Measurements from ENCODE around the gene CARNS1. TPM values are rescaled to one million over a fixed set of nuclear protein-coding genes. Genes with fewer than 3 reads are reported as not detected.

CARNS1 gene
- total and polyA plus RNA-seq, 9 of the 15 experiments (the other 6 are each of a cell fraction or from before 2014, with no cell fraction given) = 0.01 to 0.18 (median 0.06) TPM; not detected in 3

DNA sequence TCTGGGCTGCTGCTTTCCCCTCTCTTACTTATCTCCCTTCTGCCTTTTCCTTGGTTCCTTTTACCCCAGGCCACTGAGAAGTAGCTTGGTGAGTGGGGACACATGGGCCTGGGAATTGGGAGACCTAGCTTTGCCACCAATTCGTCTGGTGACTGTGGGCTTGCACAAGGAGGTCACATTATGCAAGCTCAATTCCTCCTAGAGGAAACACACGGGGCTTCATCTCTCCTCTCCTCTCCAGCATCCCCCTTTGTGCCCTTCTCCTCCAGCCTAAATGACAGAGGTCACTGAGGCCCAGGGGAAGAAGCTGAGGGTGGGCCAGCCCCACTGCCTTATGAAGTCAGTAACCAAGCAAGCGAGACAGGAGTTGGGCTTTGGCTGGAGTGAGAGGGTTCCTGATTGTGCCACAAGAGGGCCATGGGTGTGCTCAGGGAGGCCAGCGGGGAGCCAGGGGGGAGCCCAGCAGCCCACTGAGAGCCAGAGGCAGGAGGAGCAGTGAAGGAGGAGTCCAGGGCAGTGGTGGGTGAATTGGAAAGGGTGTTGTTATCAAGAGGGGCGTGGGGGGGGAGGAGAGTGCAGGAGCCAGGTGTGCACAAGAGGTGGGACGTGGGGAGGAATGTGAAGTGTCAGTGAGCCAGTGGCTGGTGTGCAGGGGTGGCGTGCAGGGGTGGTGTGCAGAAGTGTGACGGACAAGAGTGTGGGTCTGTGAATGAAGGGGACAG, 44.1 kb upstream of the CARNS1 start (continued):
- TF ChIP-seq ZNF41 (CRISPR knock-in tag; conservative IDR thresholded peaks at IDR 0.05) = no peak
- TF ChIP-seq POU5F1 (IDR thresholded peaks at IDR 0.05; ENCODE audit: borderline replicate concordance, low read depth, low read length, partially characterized antibody) = no peak
- TF ChIP-seq BCOR (IDR thresholded peaks at IDR 0.05) = peak; percentile 50; the same call in 1 of the 2 replicates
- peak; percentile 84; the same call in 1 of the 2 replicates for TF ChIP-seq ZBTB26 (CRISPR knock-in tag; IDR thresholded peaks at IDR 0.05)
- TF ChIP-seq ERF (CRISPR knock-in tag; IDR thresholded peaks at IDR 0.05) = no peak

DNA sequence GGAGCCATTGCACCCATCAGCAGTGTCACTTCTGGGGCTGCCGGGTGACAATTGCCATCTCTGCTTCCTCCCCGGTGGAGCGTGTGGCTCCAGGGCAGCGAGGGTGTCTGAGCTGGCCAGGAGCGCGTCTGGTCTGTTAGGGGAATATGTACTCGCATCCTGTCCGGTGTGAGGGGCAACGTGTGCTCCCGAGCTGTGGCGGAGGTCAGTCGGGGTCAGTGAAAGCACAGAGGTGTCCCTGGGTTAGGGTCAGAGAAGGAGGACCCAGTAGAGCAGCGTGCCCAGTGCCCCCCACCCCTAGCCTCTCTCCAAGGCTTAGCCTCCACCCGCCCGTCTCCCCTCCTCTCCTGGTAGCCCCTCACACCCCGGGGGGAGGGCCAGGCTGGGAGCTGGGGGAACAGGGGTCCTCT, 43.6 kb upstream of the CARNS1 start:
- H3K36me3 ChIP-seq (ENCODE audit: control insufficient read depth, insufficient read depth, low read length) = no peaks in the 10 kb centered on the region
- in situ Hi-C loops (cut with MboI) = no loop called here
- peaks cover 39% of the 10 kb centered on the region; the same call in 2 of the 3 replicates for H3K79me2 ChIP-seq (ENCODE audit: control insufficient read depth, insufficient read depth, low read length)
- H3K27ac ChIP-seq (ENCODE audit: extremely low read depth, low read depth, low read length) = peak overlapping the region; percentile 67
- H2AFZ ChIP-seq (ENCODE audit: low read depth, low read length) = peak overlapping the region; percentile 44; the same call in 1 of the 2 replicates
- H3K4me1 ChIP-seq (replicated peaks in 1 of 2; ENCODE audit: control insufficient read depth in 2 of 2, insufficient read depth in 2 of 2, low read length in 2 of 2) = peaks cover 55 to 71% of the 10 kb centered on the region in 2 experiments
- 44% methylated on average over 10 of the region's 16 CpGs for WGBS (ENCODE audit: insufficient coverage, low coverage, missing lambda C conversion rate)
- BruUV-seq (replicated peaks) = no TSS peak
- intact Hi-C loops (cut with micrococcal nuclease) = no loop called here
- peak overlapping the region; percentile 60 for H3K4me2 ChIP-seq (ENCODE audit: insufficient read depth, low read length)
- POLR2A ChIA-PET = interaction anchor here (0.6 to 3.0 kb wide), 7 partner anchors 7 to 85 kb away, joined by 3 to 10 read pairs (median 5); partner anchors contain the start of gene POLD4
- ATAC-seq (no peak), FAIRE-seq (no peak), DNase-seq (ENCODE audit: extremely low read depth in 1 of 4, low spot score in 3 of 4) (no peak)
- no peaks in the 10 kb centered on the region for H3K9me3 ChIP-seq (replicated peaks; ENCODE audit: control insufficient read depth, insufficient read depth, low read depth, low read length)
- no peaks in the 10 kb centered on the region for H3K9me1 ChIP-seq (ENCODE audit: control insufficient read depth, insufficient read depth, low read length)
- H3K27me3 ChIP-seq (ENCODE audit: control insufficient read depth in 2 of 2, insufficient read depth in 2 of 2, low read length in 2 of 2) = no peaks in the 10 kb centered on the region
- no peaks in the 10 kb centered on the region for H4K20me1 ChIP-seq (replicated peaks; ENCODE audit: control insufficient read depth, insufficient read depth, low read length)
- H3K4me3 ChIP-seq = peak overlapping the region; percentile 96
- TF ChIP-seq ZEB2 (IDR thresholded peaks at IDR 0.05) (0 out of 2 replicates have a peak, but pooled peaks have one; percentile 2), KDM5B (IDR thresholded peaks at IDR 0.05; ENCODE audit: insufficient replicate concordance, low read depth, low read length) (peak; percentile 28), E2F4 (CRISPR knock-in tag; IDR thresholded peaks at IDR 0.05; ENCODE audit: low read depth) (peak; percentile 69; the same call in 1 of the 2 replicates), ZNF41 (CRISPR knock-in tag; conservative IDR thresholded peaks at IDR 0.05) (no peak)
- TF ChIP-seq, protein P1, sequence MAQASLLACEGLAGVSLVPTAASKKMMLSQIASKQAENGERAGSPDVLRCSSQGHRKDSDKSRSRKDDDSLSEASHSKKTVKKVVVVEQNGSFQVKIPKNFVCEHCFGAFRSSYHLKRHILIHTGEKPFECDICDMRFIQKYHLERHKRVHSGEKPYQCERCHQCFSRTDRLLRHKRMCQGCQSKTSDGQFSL (CRISPR knock-in tag; IDR thresholded peaks at IDR 0.05) = 0 out of 2 replicates have a peak, but pooled peaks have one; percentile 48
- TF ChIP-seq, protein P1 (tag; IDR thresholded peaks at IDR 0.05) = no peak
- CTCF ChIA-PET (ENCODE audit: low intra/inter-chr PET ratio) = interaction anchor here (4.1 kb wide), 1 partner anchor 14 kb away, joined by 21 read pairs; no protein-coding TSS in a partner anchor
- H3K9ac ChIP-seq (ENCODE audit: insufficient read depth in 1 of 2, low read depth in 2 of 2, low read length in 2 of 2) = peak overlapping the region; percentile 34 to 95; a peak in 3 of 4 replicates

Data from K562 (cell line).